COLO668 (cell line): ENCODE data around the gene OGG1.

Source experiments
- DNase-seq: peaks from one replicate; lab custom pipeline; 2025; ENCODE audit not compliant: unreplicated experiment; lab: John Stamatoyannopoulos, UW

The OGG1 gene

GRCh38 chr3:9749645-9750555 lies at the start of gene OGG1:
Gene OGG1 (plus strand): TSS chr3:9749952. CDS start chr3:9750287, 335 bp downstream.
- DNase-seq, result peak; percentile 91

DNA sequence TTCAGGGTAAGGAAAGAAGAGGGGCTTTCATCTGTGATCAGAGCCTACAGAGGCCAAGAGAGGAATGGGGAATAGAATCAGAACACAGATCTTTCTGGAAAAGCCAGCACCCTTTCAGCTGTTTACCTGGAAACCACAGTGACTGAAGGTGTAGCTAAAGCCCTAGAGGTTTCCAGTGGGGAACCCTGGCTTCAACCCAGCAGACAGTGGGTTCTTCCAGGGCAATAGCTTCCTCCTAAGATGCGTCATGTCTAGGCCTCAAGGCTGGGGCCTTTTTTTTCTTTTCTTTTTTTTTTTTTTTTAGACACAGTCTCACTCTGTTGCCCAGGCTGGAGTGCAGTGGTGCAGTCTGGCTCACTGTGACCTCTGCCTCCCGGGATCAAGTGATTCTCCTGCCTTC lies 49.2 kb upstream of the OGG1 start:
- DNase-seq, result no peak

DNA sequence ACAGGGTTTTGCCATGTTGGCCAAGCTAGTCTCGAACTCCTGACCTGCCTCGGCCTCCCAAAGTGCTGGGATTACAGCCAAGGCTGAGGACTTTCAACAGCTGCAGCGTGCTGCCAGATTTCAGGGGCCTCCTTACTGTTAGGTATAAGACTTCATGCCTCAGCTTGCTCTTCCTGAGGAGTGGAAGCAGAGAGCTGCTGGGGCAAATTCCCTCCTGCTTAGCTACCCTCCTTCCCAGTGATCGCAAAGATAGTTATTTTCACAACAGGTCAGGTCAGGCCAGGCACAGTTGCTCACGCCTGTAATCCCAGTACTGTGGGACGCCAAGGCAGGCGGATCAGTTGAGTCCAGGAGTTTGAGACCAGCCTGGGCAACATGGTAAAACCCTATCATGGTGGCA lies 48.7 kb upstream of the OGG1 start:
- no peak for DNase-seq

DNA sequence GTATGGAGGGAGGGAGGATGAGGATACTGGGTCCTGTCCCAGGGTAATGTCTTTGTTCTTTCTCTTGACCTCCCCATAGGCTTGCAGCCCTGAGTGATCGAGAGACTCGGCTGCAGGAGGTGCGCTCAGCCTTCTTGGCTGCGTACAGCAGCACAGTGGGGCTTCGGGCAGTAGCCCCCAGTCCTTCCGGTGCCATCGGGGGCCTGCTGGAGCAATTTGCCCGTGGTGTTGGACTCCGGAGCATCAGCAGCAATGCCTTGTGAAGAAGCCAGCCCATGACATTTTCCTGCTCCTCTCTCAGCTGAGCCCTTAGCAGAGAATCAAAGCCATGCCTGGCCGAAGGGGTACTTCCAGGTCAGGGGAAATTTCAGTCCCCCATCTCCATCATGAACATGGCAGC lies 48.0 kb upstream of the OGG1 start:
- DNase-seq, result no peak

DNA sequence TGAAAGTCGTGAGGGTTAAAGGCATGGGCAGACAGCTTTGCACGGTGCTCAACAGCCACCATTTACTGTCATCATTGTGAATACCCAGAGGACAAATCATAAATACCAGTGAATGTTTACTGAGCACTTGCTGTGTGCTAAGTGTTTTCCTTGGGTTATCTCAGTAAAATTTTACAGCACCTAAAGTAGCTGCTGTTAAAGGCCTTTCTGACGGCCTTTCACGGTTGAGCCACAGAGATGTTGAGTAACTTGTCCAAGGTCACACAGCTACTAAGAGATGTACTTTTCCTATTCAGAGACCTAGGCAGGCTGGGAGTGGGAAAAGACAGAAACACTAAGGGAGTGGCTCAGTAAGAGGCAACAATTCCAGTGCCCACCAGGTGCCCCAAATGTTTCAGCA lies 46.5 kb upstream of the OGG1 start:
- DNase-seq, result no peak

GRCh38 chr3:9703736-9704346 lies 45.9 kb upstream of the OGG1 start, which contains the start of gene CPNE9:
Gene CPNE9 (plus strand): TSS chr3:9703833. CDS start chr3:9703997, 164 bp downstream.
- DNase-seq, result peak; percentile 44

- peak; percentile 26 for DNase-seq
Observed at GRCh38 chr3:9704347-9705322, 45.1 kb upstream of the OGG1 start.

DNA sequence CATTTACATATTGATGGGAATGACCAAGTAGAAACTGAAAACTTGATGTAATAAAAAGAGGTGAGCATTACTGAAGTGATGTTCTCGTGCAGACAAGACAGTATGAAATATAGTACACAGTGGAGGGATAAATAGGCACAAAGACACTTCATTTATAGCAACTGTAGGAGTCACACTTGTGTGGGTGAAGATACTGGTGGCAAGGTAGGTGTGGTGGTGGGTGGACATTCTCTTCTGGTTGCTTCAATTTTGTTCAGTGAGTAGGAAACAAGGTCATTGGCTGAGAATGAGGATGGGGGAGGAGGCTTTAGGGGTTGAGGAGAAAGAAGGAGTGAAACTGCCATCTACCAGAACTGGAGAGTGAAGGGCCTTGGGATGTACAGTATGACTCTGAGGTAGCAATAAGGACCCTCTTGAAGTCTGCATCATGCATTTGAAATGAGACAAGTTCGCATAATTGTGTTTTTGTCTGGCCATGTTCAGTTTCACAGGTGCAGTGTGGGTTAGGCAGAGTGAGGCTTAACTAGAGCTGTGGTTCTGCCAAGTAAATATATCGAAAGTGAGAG lies 39.5 kb upstream of the OGG1 start:
- no peak for DNase-seq

DNA sequence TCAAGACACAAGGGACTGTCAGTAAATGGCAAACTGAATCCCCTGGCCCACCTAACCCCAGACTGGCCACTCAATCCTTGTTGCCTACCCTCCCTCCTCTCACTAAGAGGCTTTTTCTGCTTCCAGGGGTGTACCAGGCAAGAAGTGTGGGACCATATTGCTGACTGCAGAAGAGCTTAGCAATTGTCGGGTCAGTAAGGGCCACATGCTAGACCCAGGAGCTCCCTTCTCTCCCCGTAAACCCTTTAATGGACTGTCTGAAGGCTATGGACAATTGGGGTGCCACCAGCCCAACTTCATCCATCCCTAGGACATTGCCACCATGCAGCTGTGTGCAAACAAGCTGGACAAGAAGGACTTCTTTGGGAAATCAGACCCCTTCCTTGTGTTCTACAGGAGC lies 37.3 kb upstream of the OGG1 start:
- no peak for DNase-seq

GRCh38 chr3:9713142-9713541 lies 36.6 kb upstream of the OGG1 start:
- DNase-seq, result no peak

DNA sequence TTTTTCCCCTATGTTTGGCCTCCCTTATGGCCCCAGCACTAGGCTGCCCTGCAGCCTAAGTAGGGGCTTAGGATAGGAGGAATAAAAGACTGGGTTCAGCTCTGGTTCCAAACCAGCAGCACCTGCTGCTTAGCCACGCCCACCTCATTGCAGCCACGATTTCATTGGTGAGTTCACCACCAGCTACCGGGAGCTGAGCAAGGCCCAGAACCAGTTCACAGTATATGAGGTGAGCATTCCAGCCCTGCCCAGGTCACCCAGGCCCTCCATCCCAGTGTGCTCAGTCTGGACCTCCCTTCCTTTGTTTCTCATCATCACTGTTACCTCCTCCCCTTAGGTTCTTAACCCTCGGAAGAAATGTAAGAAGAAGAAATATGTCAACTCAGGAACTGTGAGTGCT lies 34.6 kb upstream of the OGG1 start:
- peak; percentile 21 for DNase-seq

GRCh38 chr3:9715764-9716437 lies 33.9 kb upstream of the OGG1 start:
- peak; percentile 12 for DNase-seq

GRCh38 chr3:9716801-9717555 lies 32.8 kb upstream of the OGG1 start:
- no peak for DNase-seq

GRCh38 chr3:9717563-9717962 lies 32.2 kb upstream of the OGG1 start:
- no peak for DNase-seq

DNA sequence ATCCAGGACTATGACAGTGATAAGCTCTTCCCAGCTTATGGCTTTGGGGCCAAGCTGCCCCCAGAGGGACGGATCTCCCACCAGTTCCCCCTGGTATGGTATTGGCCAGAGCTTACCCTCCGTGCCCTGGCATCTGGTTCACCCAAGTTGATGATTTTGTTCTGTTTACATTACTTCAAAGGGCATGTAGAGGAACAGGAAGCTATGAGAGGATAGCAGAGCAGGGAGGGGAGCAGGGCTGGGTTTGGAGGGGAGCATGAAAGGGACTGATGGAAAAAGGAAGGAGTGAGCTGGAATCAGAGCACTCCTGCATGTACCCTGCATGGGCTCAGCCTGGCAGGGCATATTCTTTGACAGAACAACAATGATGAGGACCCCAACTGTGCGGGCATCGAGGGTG lies 31.6 kb upstream of the OGG1 start:
- DNase-seq, result no peak

GRCh38 chr3:9721015-9721699 lies 28.6 kb upstream of the OGG1 start:
- no peak for DNase-seq

- DNase-seq, result no peak
Observed at GRCh38 chr3:9721700-9722060, 28.1 kb upstream of the OGG1 start.

- DNase-seq, result no peak
Observed at GRCh38 chr3:9725775-9726515, 23.8 kb upstream of the OGG1 start.
